ENCODE results near the gene FAM72A.

FAM72A gene

GRCh38 chr1:206145771-206146290, 56.8 kb downstream of the FAM72A start:
- DNase-seq: no peak

- peak; percentile 50 for DNase-seq
These were observed 58.0 kb downstream of the FAM72A start for GRCh38 chr1:206144605-206145004.

- no peak for DNase-seq
These were observed 59.0 kb downstream of the FAM72A start for GRCh38 chr1:206143537-206144172.

GRCh38 chr1:206142770-206143169, 59.9 kb downstream of the FAM72A start:
- DNase-seq: no peak

GRCh38 chr1:206142011-206142410, 60.6 kb downstream of the FAM72A start:
- no peak for DNase-seq

- no peak for DNase-seq
These were observed 66.4 kb downstream of the FAM72A start for GRCh38 chr1:206136241-206136640.
